HEK293T (cell line): ENCODE results near the gene MVD.

Source experiments
- BHLHE40 ChIP-seq: fragments of 450-650 bp; IDR thresholded peaks from 2 replicates; pipeline ENCODE4 v1.6.1; 2016; ENCODE audit warnings: mild to moderate bottlenecking, moderate library complexity, borderline replicate concordance
- FOXM1 ChIP-seq: fragments of 450-650 bp; IDR thresholded peaks from 2 replicates; pipeline ENCODE4 v1.6.1; 2017; ENCODE audit warnings: mild to moderate bottlenecking, borderline replicate concordance
- HDGF ChIP-seq: fragments of 450-650 bp; IDR thresholded peaks from 2 replicates; pipeline ENCODE4 v1.6.1; 2017; ENCODE audit warnings: antibody characterized with exemption, borderline replicate concordance
- SUZ12 ChIP-seq: fragments of 450-650 bp; IDR thresholded peaks from 2 replicates; pipeline ENCODE4 v1.6.1; 2016; ENCODE audit warnings: mild to moderate bottlenecking

DNA sequence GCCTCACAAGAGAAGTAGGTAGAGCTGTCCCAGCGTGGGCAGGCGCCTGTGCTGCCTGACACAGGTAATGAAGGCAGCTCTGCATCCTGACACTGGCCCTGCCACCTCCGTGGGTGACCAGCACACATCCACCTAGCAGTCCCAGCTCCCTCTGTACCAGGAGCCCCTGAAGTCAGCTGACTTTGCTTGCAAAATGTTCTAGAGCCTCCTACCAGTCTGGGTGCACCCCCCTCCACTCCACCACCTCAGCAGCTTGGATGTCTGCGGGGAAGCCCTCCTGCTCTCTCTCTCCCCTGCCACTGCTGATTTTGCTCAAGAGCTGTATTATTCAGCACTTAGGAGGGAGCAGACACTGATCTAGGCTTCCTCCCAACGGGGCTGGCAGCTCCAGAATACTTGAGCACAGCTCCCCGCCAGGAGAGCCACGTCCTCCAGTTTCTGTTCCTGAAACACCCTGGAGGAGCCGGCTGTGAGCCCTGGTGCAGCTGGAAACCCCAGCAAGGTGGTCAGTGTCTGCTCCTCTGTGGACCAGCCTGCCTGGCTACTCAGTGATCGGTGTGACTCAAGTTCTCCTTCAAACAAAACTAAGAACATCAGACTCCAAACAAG is 42.3 kb upstream of the MVD start:
- TF ChIP-seq BHLHE40 (no peak), SUZ12 (no peak), FOXM1 (no peak), HDGF (no peak)
